Cardiac muscle cell (in vitro differentiated cells and primary cell): ENCODE results near the gene SEC16A. TPM values are rescaled to one million over a fixed set of nuclear protein-coding genes. Genes with fewer than 3 reads are reported as not detected.

ENCODE experiments used
- DNase-seq, 2 donors: peaks; one replicate each; pipeline versions ENCODE4 v3.0.0 to v3.0.0-alpha.2; 2010 to 2017; ENCODE audit warnings: low read depth in 1 of 2, low spot score in 1 of 2
- H3K27ac ChIP-seq: fragments of 200-600 bp; sonication (generic); 2 replicates; pipeline ENCODE4 v1.5.1; 2016
- H3K27me3 ChIP-seq: fragments of 200-600 bp; sonication (generic); 2 replicates; pipeline ENCODE4 v1.6.0; 2016; ENCODE audit warnings: control low read depth
- H3K36me3 ChIP-seq: fragments of 200-600 bp; sonication (generic); 2 replicates; pipeline ENCODE4 v1.5.1; 2016; ENCODE audit warnings: control low read depth
- H3K4me1 ChIP-seq: fragments of 200-600 bp; sonication (generic); 2 replicates; pipeline ENCODE4 v1.8.1; 2017; ENCODE audit warnings: low read depth, mild to moderate bottlenecking, mixed run types
- H3K4me3 ChIP-seq: fragments of 200-600 bp; sonication (generic); 2 replicates; pipeline ENCODE4 v1.5.1; 2016; ENCODE audit warnings: mild to moderate bottlenecking
- H3K9me3 ChIP-seq: fragments of 200-600 bp; sonication (generic); 2 replicates; pipeline ENCODE4 v1.5.1; 2017; ENCODE audit warnings: low read depth, mild to moderate bottlenecking, control low read depth
- CTCF ChIP-seq: IDR thresholded peaks from 2 replicates; pipeline ENCODE4 v1.5.1; 2012; ENCODE audit warnings: low read depth, mild to moderate bottlenecking, low read length
- polyA plus RNA-seq: library from polyadenylated mRNA; unstranded; fragments of >200 nt; fragmentation: Nextera tagmentation; extraction: Ambion mirVana; gene quantifications from 2 replicates; pipeline ENCODE4 v1.2.1, GENCODE V29; 2016
- total RNA-seq: library from RNA; depleted of rRNA; stranded (reverse); fragments of >200 nt; gene quantifications from 2 replicates; pipeline ENCODE4 v1.2.3, GENCODE V29; 2016

SEC16A gene
- total and polyA plus RNA-seq, 2 experiments from 2014 or later: 32.3 to 39.5 TPM

GRCh38 chr9:136457326-136457725, 25.5 kb downstream of the SEC16A start:
- H3K4me1 ChIP-seq: no peaks in the 10 kb centered on the region
- DNase-seq: no peak
- H3K4me3 ChIP-seq: no peak overlapping the region
- peaks cover 62% of the 10 kb centered on the region for H3K36me3 ChIP-seq
- H3K27ac ChIP-seq: no peak overlapping the region
- no peaks in the 10 kb centered on the region for H3K9me3 ChIP-seq
- TF ChIP-seq CTCF: no peak
- H3K27me3 ChIP-seq: no peaks in the 10 kb centered on the region

- H3K27me3 ChIP-seq: no peaks in the 10 kb centered on the region
- DNase-seq: no peak
- H3K27ac ChIP-seq: no peak overlapping the region
- no peak for TF ChIP-seq CTCF
- H3K4me3 ChIP-seq: no peak overlapping the region
- H3K4me1 ChIP-seq: no peaks in the 10 kb centered on the region
- no peaks in the 10 kb centered on the region for H3K9me3 ChIP-seq
- H3K36me3 ChIP-seq: peaks cover 57% of the 10 kb centered on the region
Measured at GRCh38 chr9:136456258-136456657, 26.6 kb downstream of the SEC16A start.

GRCh38 chr9:136455043-136456002, 27.5 kb downstream of the SEC16A start:
- no peak overlapping the region for H3K27ac ChIP-seq
- no peaks in the 10 kb centered on the region for H3K27me3 ChIP-seq
- no peak for TF ChIP-seq CTCF
- no peaks in the 10 kb centered on the region for H3K9me3 ChIP-seq
- no peaks in the 10 kb centered on the region for H3K4me1 ChIP-seq
- H3K36me3 ChIP-seq: peaks cover 57% of the 10 kb centered on the region
- no peak overlapping the region for H3K4me3 ChIP-seq
- no peak for DNase-seq

GRCh38 chr9:136454026-136454796, 28.6 kb downstream of the SEC16A start:
- DNase-seq: no peak
- Histone ChIP-seq H3K27me3 (no peaks in the 10 kb centered on the region), H3K27ac (no peak overlapping the region), H3K4me1 (no peaks in the 10 kb centered on the region), H3K9me3 (no peaks in the 10 kb centered on the region), H3K4me3 (no peak overlapping the region), H3K36me3 (peaks cover 54% of the 10 kb centered on the region)
- no peak for TF ChIP-seq CTCF

GRCh38 chr9:136453326-136453725, 29.5 kb downstream of the SEC16A start:
- Histone ChIP-seq H3K4me1 (no peaks in the 10 kb centered on the region), H3K9me3 (no peaks in the 10 kb centered on the region), H3K4me3 (no peak overlapping the region), H3K27me3 (no peaks in the 10 kb centered on the region), H3K36me3 (peaks cover 55% of the 10 kb centered on the region), H3K27ac (no peak overlapping the region)
- TF ChIP-seq CTCF: no peak
- DNase-seq: no peak
